Activated T-cell treated with anti-CD3 and anti-CD28 coated beads, Interleukin-2, amount 50 U/mL, for 24 hours (primary cell): ENCODE measurements around the gene NTM.
"Not testable (repeated sequence)": the region's sequence is repeated elsewhere in the genome, so short reads cannot be mapped to it uniquely, and the experiment has no call there.

Experiments
- DNase-seq: peaks from one replicate; pipeline ENCODE4 v3.0.0-alpha.2; 2020
- H3K27ac Mint-ChIP-seq: 2 replicates; pipeline ENCODE4 v1.8.0; 2020; ENCODE audit warnings: mild to moderate bottlenecking, mixed read lengths
- H3K27me3 Mint-ChIP-seq: 2 replicates; pipeline ENCODE4 v1.8.0; 2020; ENCODE audit warnings: mixed read lengths
- H3K36me3 Mint-ChIP-seq: 2 replicates; pipeline ENCODE4 v1.8.0; 2020; ENCODE audit warnings: low read depth, mixed read lengths
- H3K4me1 Mint-ChIP-seq: 2 replicates; pipeline ENCODE4 v1.8.0; 2020; ENCODE audit warnings: low read depth, mixed read lengths
- H3K4me3 Mint-ChIP-seq: 2 replicates; pipeline ENCODE4 v1.8.0; 2020; ENCODE audit warnings: mild to moderate bottlenecking, moderate library complexity, mixed read lengths
- H3K9me3 Mint-ChIP-seq: 2 replicates; pipeline ENCODE4 v1.8.0; 2020; ENCODE audit warnings: mixed read lengths

The NTM gene

DNA sequence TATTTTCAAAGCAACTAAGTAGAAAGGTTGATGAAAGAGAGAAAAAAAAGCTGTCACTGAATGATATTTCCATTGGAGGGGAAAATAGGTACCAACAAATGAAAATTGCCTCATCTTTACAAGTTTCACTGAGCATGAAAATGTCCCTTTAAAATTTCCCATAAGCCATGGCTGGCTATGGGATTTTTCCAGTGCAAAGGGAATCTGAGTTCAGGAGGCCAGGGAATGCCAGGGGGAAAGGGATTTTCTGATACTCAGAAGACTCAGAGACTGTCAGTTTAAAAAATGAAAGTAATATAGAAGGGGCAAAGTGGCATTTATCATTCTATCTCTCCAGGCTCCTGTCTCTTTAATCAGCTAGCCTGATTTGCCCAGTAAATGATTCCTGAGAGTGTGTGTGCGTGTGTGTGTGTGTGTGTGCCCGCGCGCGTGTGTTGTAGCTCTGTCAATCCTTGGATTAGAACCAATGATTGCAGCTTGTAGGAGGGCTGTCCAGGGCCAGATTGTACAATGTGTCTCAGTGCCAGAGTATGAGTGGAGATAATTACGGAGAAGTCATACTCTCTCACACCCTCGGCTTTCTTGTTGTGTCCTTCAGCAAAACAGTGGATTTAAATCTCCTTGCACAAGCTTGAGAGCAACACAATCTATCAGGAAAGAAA, at the start of gene NTM:
Gene NTM (plus strand): TSS at position 526 of the 662 bp plus-strand sequence.
- no peaks in the 10 kb centered on the region for H3K4me1 Mint-ChIP-seq
- DNase-seq, result no peak
- H3K27ac Mint-ChIP-seq, result no peak within 1 kb of the TSS
- peaks cover 4% of the 10 kb centered on the region for H3K27me3 Mint-ChIP-seq
- no peak within 1 kb of the TSS for H3K4me3 Mint-ChIP-seq
- no peaks in the 10 kb centered on the region for H3K9me3 Mint-ChIP-seq
- no peaks in the 10 kb centered on the region for H3K36me3 Mint-ChIP-seq

DNA sequence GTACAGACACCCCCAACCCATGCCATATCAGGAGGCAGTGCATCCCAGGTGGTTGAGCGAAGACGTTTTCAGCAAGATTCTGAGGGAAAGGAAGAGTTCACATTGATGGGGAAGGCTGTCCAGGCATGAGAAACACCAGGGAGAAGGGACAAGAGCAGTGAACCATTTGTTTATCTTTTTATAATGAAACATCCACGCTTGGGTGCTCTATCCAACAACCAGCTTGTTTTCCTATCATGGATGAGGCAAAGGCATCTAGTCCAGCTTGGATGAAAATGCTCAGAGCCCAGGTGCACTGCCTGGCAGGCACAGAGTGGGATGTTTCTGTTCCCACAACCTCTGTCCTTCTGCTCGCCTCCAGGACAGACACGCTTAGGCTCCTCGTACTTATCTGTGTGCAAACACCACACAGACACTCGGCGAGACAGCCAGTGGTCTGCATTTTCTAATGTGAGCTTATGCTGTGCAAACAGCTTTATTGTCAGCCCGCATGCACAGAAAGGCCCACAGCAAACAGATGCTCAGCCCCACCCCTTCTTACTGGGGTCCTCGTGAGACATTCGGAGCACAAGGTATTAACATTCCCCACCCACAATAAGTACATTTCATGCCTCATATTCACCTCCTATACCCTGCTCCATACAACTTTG, 45.4 kb upstream of the NTM start:
- no peaks in the 10 kb centered on the region for H3K27me3 Mint-ChIP-seq
- no peaks in the 10 kb centered on the region for H3K36me3 Mint-ChIP-seq
- H3K4me1 Mint-ChIP-seq, result no peaks in the 10 kb centered on the region
- peaks cover 3% of the 10 kb centered on the region for H3K9me3 Mint-ChIP-seq
- no peak overlapping the region for H3K27ac Mint-ChIP-seq
- no peak overlapping the region for H3K4me3 Mint-ChIP-seq
- no peak for DNase-seq

DNA sequence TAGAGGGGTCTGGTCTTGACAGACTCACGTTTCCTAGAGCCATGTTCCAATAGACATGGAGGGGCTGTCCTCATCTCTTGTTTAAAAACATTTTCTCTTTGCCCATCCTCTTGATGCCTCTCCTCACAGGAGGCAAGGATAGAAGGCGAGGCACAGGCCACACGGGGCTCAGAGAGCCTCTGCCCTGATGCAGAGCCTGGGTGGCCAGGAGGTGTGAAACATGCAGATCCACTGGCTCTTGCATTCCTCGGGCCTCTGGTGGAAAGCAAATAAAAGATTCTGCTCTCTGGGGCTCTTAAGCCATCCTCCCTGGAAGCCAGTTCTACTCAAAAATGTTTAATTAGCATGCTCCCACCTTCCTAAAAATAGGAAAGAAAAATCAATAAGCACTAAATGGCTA, 43.6 kb upstream of the NTM start:
- H3K27me3 Mint-ChIP-seq, result no peaks in the 10 kb centered on the region
- no peaks in the 10 kb centered on the region for H3K4me1 Mint-ChIP-seq
- no peaks in the 10 kb centered on the region for H3K36me3 Mint-ChIP-seq
- no peak overlapping the region for H3K27ac Mint-ChIP-seq
- no peak overlapping the region for H3K4me3 Mint-ChIP-seq
- no peaks in the 10 kb centered on the region for H3K9me3 Mint-ChIP-seq
- DNase-seq, result no peak

DNA sequence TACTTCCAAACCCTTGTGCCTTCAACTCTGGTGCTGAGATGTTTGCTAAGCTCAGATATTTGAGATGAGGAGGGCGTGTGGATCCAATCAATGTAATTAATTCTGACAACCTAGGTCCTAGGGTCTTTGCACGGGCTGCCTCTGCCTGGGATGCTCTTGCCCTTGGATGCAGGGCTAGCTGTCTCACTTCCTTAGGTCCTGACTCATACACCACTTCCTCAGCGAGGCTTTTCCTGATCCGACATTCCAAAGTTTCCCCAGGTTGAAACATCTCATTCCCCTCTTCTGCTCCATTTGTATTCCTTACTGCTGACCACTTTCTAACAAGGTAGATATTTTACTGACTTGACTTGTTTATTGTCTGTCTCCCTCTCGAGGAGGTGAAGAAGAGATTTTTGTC, 43.0 kb upstream of the NTM start:
- no peaks in the 10 kb centered on the region for H3K4me1 Mint-ChIP-seq
- H3K27ac Mint-ChIP-seq, result no peak overlapping the region
- no peak overlapping the region for H3K4me3 Mint-ChIP-seq
- H3K36me3 Mint-ChIP-seq, result no peaks in the 10 kb centered on the region
- H3K9me3 Mint-ChIP-seq, result no peaks in the 10 kb centered on the region
- H3K27me3 Mint-ChIP-seq, result no peaks in the 10 kb centered on the region
- DNase-seq, result no peak

- Mint-ChIP-seq H3K9me3 (no peaks in the 10 kb centered on the region), H3K36me3 (no peaks in the 10 kb centered on the region), H3K27ac (no peak overlapping the region), H3K4me3 (no peak overlapping the region), H3K4me1 (no peaks in the 10 kb centered on the region), H3K27me3 (no peaks in the 10 kb centered on the region)
- no peak for DNase-seq
Measured at GRCh38 chr11:131328843-131329242, 41.6 kb upstream of the NTM start.

DNA sequence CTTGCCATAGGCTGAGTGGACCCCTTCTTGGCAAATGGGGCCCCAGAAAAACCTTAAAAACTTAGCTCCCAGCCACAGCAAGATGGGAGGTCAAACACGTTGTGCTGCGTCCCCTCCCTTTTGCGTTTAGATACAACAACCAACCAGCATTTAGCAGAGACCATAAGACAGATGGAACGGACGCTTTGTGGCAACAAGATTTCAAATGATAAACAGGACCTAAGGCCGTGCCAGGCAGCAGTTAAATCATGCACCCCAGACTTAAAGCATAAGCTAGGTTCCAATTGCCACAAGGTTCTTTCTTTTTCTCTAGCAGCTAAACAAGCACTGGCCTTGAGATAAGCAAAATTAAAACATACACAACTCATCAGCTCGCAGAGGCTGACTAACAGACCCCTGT, 39.4 kb upstream of the NTM start:
- no peak overlapping the region for H3K4me3 Mint-ChIP-seq
- H3K9me3 Mint-ChIP-seq, result no peaks in the 10 kb centered on the region
- no peaks in the 10 kb centered on the region for H3K36me3 Mint-ChIP-seq
- no peaks in the 10 kb centered on the region for H3K4me1 Mint-ChIP-seq
- H3K27me3 Mint-ChIP-seq, result no peaks in the 10 kb centered on the region
- no peak overlapping the region for H3K27ac Mint-ChIP-seq
- no peak for DNase-seq

- Mint-ChIP-seq H3K27me3 (no peaks in the 10 kb centered on the region), H3K27ac (no peak overlapping the region), H3K36me3 (no peaks in the 10 kb centered on the region), H3K4me3 (no peak overlapping the region), H3K4me1 (no peaks in the 10 kb centered on the region), H3K9me3 (no peaks in the 10 kb centered on the region)
- no peak for DNase-seq
Measured at GRCh38 chr11:131331546-131331945, 38.9 kb upstream of the NTM start.

- no peak overlapping the region for H3K4me3 Mint-ChIP-seq
- no peaks in the 10 kb centered on the region for H3K4me1 Mint-ChIP-seq
- no peak for DNase-seq
- H3K27me3 Mint-ChIP-seq, result no peaks in the 10 kb centered on the region
- no peak overlapping the region for H3K27ac Mint-ChIP-seq
- no peaks in the 10 kb centered on the region for H3K36me3 Mint-ChIP-seq
- no peaks in the 10 kb centered on the region for H3K9me3 Mint-ChIP-seq
Measured at GRCh38 chr11:131334601-131335000, 35.8 kb upstream of the NTM start.

- H3K27ac Mint-ChIP-seq, H3K9me3 Mint-ChIP-seq, H3K4me1 Mint-ChIP-seq, H3K27me3 Mint-ChIP-seq, DNase-seq, H3K4me3 Mint-ChIP-seq, H3K36me3 Mint-ChIP-seq: not testable (repeated sequence)
Measured at GRCh38 chr11:131341900-131342299, 28.5 kb upstream of the NTM start.

GRCh38 chr11:131342442-131342841, 28.0 kb upstream of the NTM start:
- not testable (repeated sequence) for H3K4me3 Mint-ChIP-seq, DNase-seq, H3K36me3 Mint-ChIP-seq, H3K9me3 Mint-ChIP-seq, H3K4me1 Mint-ChIP-seq, H3K27me3 Mint-ChIP-seq, H3K27ac Mint-ChIP-seq

- no peaks in the 10 kb centered on the region for H3K4me1 Mint-ChIP-seq
- DNase-seq, result no peak
- H3K9me3 Mint-ChIP-seq, result peaks cover 2% of the 10 kb centered on the region
- no peak overlapping the region for H3K4me3 Mint-ChIP-seq
- no peaks in the 10 kb centered on the region for H3K27me3 Mint-ChIP-seq
- no peak overlapping the region for H3K27ac Mint-ChIP-seq
- no peaks in the 10 kb centered on the region for H3K36me3 Mint-ChIP-seq
Measured at GRCh38 chr11:131345406-131345805, 25.0 kb upstream of the NTM start.

DNA sequence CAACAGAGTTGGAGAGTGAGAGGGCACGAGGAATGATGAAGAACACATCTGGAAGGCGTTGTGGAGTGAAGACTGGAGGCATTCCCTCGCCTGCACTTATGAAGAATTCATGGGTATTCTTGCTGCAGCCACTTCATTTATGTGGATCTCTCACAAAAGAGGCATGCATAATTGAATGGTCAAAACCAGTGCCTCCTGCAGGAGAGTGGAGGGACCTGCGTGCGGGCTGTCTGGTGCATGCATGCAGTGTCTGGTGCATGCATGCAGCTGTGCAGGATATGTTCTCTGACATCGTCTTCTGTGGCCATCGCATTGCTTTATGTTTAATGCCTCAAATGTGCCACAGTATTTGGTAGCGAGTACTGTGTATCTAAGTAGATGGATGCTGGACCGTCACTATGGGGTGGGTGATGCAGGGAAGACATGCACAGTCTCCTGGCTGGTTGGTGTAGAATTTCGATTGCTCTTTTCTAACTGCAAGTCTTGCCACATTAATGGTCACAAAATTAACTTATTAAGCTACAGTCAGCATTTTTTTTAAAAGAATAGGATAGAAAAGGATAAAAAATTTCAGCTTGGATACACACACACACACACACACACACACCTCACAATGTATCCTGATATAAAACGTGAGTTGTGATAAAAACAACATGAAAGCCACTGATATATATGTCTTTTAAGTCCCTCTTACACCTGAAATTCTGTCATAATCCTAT, 20.9 kb upstream of the NTM start:
- no peak overlapping the region for H3K27ac Mint-ChIP-seq
- H3K27me3 Mint-ChIP-seq, result no peaks in the 10 kb centered on the region
- no peak overlapping the region for H3K4me3 Mint-ChIP-seq
- DNase-seq, result no peak
- no peaks in the 10 kb centered on the region for H3K36me3 Mint-ChIP-seq
- no peaks in the 10 kb centered on the region for H3K9me3 Mint-ChIP-seq
- H3K4me1 Mint-ChIP-seq, result no peaks in the 10 kb centered on the region

GRCh38 chr11:131350872-131351271, 19.5 kb upstream of the NTM start:
- Mint-ChIP-seq H3K36me3 (no peaks in the 10 kb centered on the region), H3K4me3 (no peak overlapping the region), H3K27me3 (no peaks in the 10 kb centered on the region), H3K4me1 (no peaks in the 10 kb centered on the region), H3K27ac (no peak overlapping the region), H3K9me3 (no peaks in the 10 kb centered on the region)
- no peak for DNase-seq

GRCh38 chr11:131351848-131352247, 18.6 kb upstream of the NTM start:
- no peak overlapping the region for H3K27ac Mint-ChIP-seq
- no peaks in the 10 kb centered on the region for H3K27me3 Mint-ChIP-seq
- no peaks in the 10 kb centered on the region for H3K9me3 Mint-ChIP-seq
- no peaks in the 10 kb centered on the region for H3K36me3 Mint-ChIP-seq
- H3K4me1 Mint-ChIP-seq, result no peaks in the 10 kb centered on the region
- H3K4me3 Mint-ChIP-seq, result no peak overlapping the region
- DNase-seq, result no peak

DNA sequence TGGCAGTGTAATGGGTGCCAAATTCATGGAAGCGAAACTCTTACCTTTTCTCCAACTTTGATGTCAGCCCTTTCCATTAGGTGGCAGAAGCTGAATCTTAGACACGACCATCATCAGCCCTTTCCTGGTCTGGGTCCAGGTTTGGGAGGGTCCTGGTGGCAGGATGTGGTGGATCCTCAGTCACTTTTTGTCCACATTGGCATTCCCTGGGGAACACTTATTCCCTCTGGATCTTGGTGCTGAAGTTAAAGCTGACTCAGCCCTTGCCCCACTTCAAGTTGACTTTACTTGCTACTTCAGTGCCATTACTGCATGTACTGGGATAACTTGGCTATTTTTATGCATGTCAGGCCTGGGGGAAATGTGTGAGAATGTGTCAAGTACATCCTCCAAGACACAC, 16.6 kb upstream of the NTM start:
- DNase-seq, result no peak
- Mint-ChIP-seq H3K27ac (no peak overlapping the region), H3K9me3 (no peaks in the 10 kb centered on the region), H3K4me1 (no peaks in the 10 kb centered on the region), H3K4me3 (no peak overlapping the region), H3K27me3 (no peaks in the 10 kb centered on the region), H3K36me3 (no peaks in the 10 kb centered on the region)
